Mesendoderm (in vitro differentiated cells): ENCODE measurements around the gene DRG2.
A peak's percentile ranks its signal among the peaks of the same experiment; 100 is the strongest.

Experiments used
- DNase-seq: peaks from one replicate; pipeline ENCODE4 v3.0.0; 2013
- H2AK5ac ChIP-seq: 2 replicates; pipeline ENCODE4 v1.6.1; 2013; ENCODE audit warnings: low read length, inconsistent platforms
- H2BK120ac ChIP-seq: 2 replicates; pipeline ENCODE4 v1.6.1; 2013; ENCODE audit warnings: low read depth, mild to moderate bottlenecking, low read length, moderate library complexity, mixed read lengths
- H2BK15ac ChIP-seq: replicated peaks from 2 replicates; pipeline ENCODE4 v1.6.1; 2013; ENCODE audit warnings: low read depth, mild to moderate bottlenecking, moderate library complexity
- H2BK5ac ChIP-seq: 2 replicates; pipeline ENCODE4 v1.6.1; 2013; ENCODE audit warnings: low read length, inconsistent platforms
- H3K18ac ChIP-seq: 2 replicates; pipeline ENCODE4 v1.6.1; 2013; ENCODE audit warnings: mild to moderate bottlenecking, low read length, mixed read lengths
- H3K23ac ChIP-seq: one replicate; pipeline ENCODE4 v1.6.1; 2013; ENCODE audit warnings: low read length
- H3K27ac ChIP-seq: 2 replicates; pipeline ENCODE4 v1.5.1; 2013; ENCODE audit warnings: low read depth, mild to moderate bottlenecking, inconsistent platforms, low read length, moderate library complexity
- H3K27me3 ChIP-seq: 2 replicates; pipeline ENCODE4 v1.6.1; 2013; ENCODE audit warnings: low read length, control low read depth, mild to moderate bottlenecking, inconsistent platforms; ENCODE audit not compliant: insufficient read depth, poor library complexity
- H3K36me3 ChIP-seq: 2 replicates; pipeline ENCODE4 v1.6.1; 2013; ENCODE audit warnings: low read length, inconsistent platforms; ENCODE audit not compliant: control insufficient read depth, insufficient read depth
- H3K4ac ChIP-seq: one replicate; pipeline ENCODE4 v1.6.1; 2013; ENCODE audit warnings: low read depth, mild to moderate bottlenecking, low read length, moderate library complexity
- H3K4me1 ChIP-seq: 2 replicates; pipeline ENCODE4 v1.6.1; 2013; ENCODE audit warnings: low read depth, low read length, inconsistent platforms; ENCODE audit not compliant: control insufficient read depth
- H3K4me2 ChIP-seq: 2 replicates; pipeline ENCODE4 v1.6.1; 2013; ENCODE audit warnings: low read length
- H3K4me3 ChIP-seq: 2 replicates; pipeline ENCODE4 v1.5.1; 2013; ENCODE audit warnings: mild to moderate bottlenecking, low read length
- H3K56ac ChIP-seq: one replicate; pipeline ENCODE4 v1.6.1; 2013; ENCODE audit warnings: low read length
- H3K79me1 ChIP-seq: 2 replicates; pipeline ENCODE4 v1.6.1; 2013; ENCODE audit warnings: low read length, inconsistent platforms
- H3K79me2 ChIP-seq: 2 replicates; pipeline ENCODE4 v1.6.1; 2013; ENCODE audit warnings: mild to moderate bottlenecking, low read length; ENCODE audit not compliant: control insufficient read depth, insufficient read depth
- H3K9ac ChIP-seq: 2 replicates; pipeline ENCODE4 v1.6.1; 2013; ENCODE audit warnings: low read length, inconsistent platforms
- H4K5ac ChIP-seq: one replicate; pipeline ENCODE4 v1.6.1; 2013; ENCODE audit warnings: low read length
- H4K8ac ChIP-seq: one replicate; pipeline ENCODE4 v1.6.1; 2013; ENCODE audit warnings: low read depth, mild to moderate bottlenecking, control low read depth, low read length, moderate library complexity
- WGBS: extraction: QIAGEN DNeasy Blood & Tissue Kit; methylation state at CpG from one replicate; pipeline ENCODE4 v1.1.7; 2013; ENCODE audit warnings: low lambda C conversion rate, missing lambda C conversion rate; ENCODE audit not compliant: insufficient coverage; ENCODE audit errors: extremely low coverage; 5-methylcytosine and 5-hydroxymethylcytosine counted together

The DRG2 gene

GRCh38 chr17:18148586-18148985 is 60.8 kb downstream of the DRG2 start:
- H3K27me3 ChIP-seq = no peaks in the 10 kb centered on the region
- no peak overlapping the region for H3K4ac ChIP-seq
- no peaks in the 10 kb centered on the region for H3K4me1 ChIP-seq
- no peak overlapping the region for H3K9ac ChIP-seq
- no peak overlapping the region for H2BK5ac ChIP-seq
- no peak overlapping the region for H3K4me2 ChIP-seq
- no peaks in the 10 kb centered on the region for H3K36me3 ChIP-seq
- no CpG with 5 or more reads among the region's 7 CpGs for WGBS
- no peak overlapping the region for H3K27ac ChIP-seq
- H3K4me3 ChIP-seq = no peak overlapping the region
- H3K18ac ChIP-seq = no peak overlapping the region
- no peak overlapping the region for H2BK15ac ChIP-seq
- no peak overlapping the region for H3K56ac ChIP-seq
- no peaks in the 10 kb centered on the region for H3K79me1 ChIP-seq
- H4K8ac ChIP-seq = no peak overlapping the region
- no peak for DNase-seq
- no peaks in the 10 kb centered on the region for H3K79me2 ChIP-seq
- no peak overlapping the region for H2BK120ac ChIP-seq
- no peak overlapping the region for H2AK5ac ChIP-seq
- H4K5ac ChIP-seq = no peak overlapping the region
- H3K23ac ChIP-seq = no peak overlapping the region

- no peaks in the 10 kb centered on the region for H3K79me2 ChIP-seq
- no peaks in the 10 kb centered on the region for H3K79me1 ChIP-seq
- no peak overlapping the region for H3K4ac ChIP-seq
- H2BK120ac ChIP-seq = no peak overlapping the region
- WGBS = no CpG with 5 or more reads among the region's 9 CpGs
- no peak overlapping the region for H4K5ac ChIP-seq
- H3K9ac ChIP-seq = no peak overlapping the region
- H3K36me3 ChIP-seq = no peaks in the 10 kb centered on the region
- H3K23ac ChIP-seq = no peak overlapping the region
- no peak overlapping the region for H2BK5ac ChIP-seq
- no peak overlapping the region for H3K4me3 ChIP-seq
- H3K4me1 ChIP-seq = no peaks in the 10 kb centered on the region
- no peak overlapping the region for H3K56ac ChIP-seq
- H3K27me3 ChIP-seq = no peaks in the 10 kb centered on the region
- no peak overlapping the region for H3K4me2 ChIP-seq
- H3K18ac ChIP-seq = no peak overlapping the region
- no peak overlapping the region for H3K27ac ChIP-seq
- H4K8ac ChIP-seq = no peak overlapping the region
- no peak overlapping the region for H2BK15ac ChIP-seq
- no peak overlapping the region for H2AK5ac ChIP-seq
- no peak for DNase-seq
These were observed 63.5 kb downstream of the DRG2 start for GRCh38 chr17:18151290-18151689.

GRCh38 chr17:18155179-18155578 is 67.4 kb downstream of the DRG2 start:
- H3K9ac ChIP-seq = no peak overlapping the region
- no peak for DNase-seq
- H2AK5ac ChIP-seq = no peak overlapping the region
- H3K36me3 ChIP-seq = no peaks in the 10 kb centered on the region
- WGBS = no CpG with 5 or more reads among the region's 14 CpGs
- no peak overlapping the region for H3K27ac ChIP-seq
- no peak overlapping the region for H2BK120ac ChIP-seq
- no peaks in the 10 kb centered on the region for H3K79me2 ChIP-seq
- H3K4me3 ChIP-seq = no peak overlapping the region
- H2BK15ac ChIP-seq = no peak overlapping the region
- no peak overlapping the region for H4K8ac ChIP-seq
- H3K27me3 ChIP-seq = no peaks in the 10 kb centered on the region
- no peak overlapping the region for H3K23ac ChIP-seq
- no peaks in the 10 kb centered on the region for H3K4me1 ChIP-seq
- no peak overlapping the region for H3K56ac ChIP-seq
- no peak overlapping the region for H4K5ac ChIP-seq
- no peak overlapping the region for H3K18ac ChIP-seq
- no peak overlapping the region for H3K4me2 ChIP-seq
- no peak overlapping the region for H3K4ac ChIP-seq
- H2BK5ac ChIP-seq = no peak overlapping the region
- H3K79me1 ChIP-seq = no peaks in the 10 kb centered on the region

DNA sequence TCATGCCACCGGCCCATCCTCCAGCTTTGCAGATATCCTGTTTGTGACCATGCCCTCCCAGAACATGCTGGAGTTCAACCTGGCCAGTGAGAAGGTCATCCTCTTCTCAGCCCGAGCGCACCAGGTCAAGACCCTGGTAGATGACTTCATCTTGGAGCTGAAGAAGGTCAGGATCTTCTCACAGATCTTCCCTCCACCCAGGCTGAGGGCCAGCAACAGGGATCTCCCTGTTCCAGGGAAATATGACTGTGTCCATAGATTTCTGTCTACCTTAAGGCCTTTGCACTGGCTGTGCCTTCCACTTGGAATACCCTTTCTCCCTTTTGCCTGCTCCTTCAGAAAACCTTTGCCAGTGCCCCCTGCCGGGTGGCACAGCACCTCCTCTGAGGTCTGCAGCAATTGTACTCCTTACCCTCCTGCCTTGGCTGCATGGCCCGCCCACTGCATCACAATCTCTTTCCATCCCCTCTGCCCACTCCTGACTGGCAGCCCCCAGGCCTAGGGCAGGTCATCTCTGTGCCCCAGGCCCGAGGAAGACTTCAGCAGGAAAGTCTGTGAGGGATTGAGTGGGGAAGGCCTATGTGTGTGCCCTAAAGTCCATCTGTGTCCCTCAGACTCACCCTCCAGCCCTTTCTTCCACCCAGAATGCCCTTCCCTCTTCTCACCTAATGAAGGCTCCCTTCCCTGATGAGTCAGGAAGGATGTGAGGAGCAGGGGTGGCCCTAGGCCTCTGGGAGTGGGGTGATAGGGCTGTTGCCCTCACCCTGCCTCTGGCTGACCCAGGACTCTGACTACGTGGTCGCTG is 68.6 kb downstream of the DRG2 start:
- Histone ChIP-seq H3K79me2 (no peaks in the 10 kb centered on the region), H3K4me1 (no peaks in the 10 kb centered on the region), H3K4ac (no peak overlapping the region), H3K79me1 (no peaks in the 10 kb centered on the region), H3K23ac (no peak overlapping the region), H3K36me3 (no peaks in the 10 kb centered on the region), H2BK5ac (no peak overlapping the region), H3K4me2 (no peak overlapping the region), H2BK15ac (no peak overlapping the region), H2BK120ac (no peak overlapping the region), H3K9ac (no peak overlapping the region), H4K5ac (no peak overlapping the region), H4K8ac (no peak overlapping the region), H3K27ac (no peak overlapping the region), H3K56ac (no peak overlapping the region), H3K18ac (no peak overlapping the region), H3K4me3 (no peak overlapping the region), H3K27me3 (no peaks in the 10 kb centered on the region), H2AK5ac (no peak overlapping the region)
- WGBS = no CpG with 5 or more reads among the region's 8 CpGs
- DNase-seq = no peak

- H3K4me1 ChIP-seq = no peaks in the 10 kb centered on the region
- no CpG with 5 or more reads among the region's 10 CpGs for WGBS
- no peak for DNase-seq
- no peak overlapping the region for H3K4ac ChIP-seq
- no peaks in the 10 kb centered on the region for H3K36me3 ChIP-seq
- no peak overlapping the region for H2BK5ac ChIP-seq
- H3K56ac ChIP-seq = peak overlapping the region; percentile 17
- no peaks in the 10 kb centered on the region for H3K27me3 ChIP-seq
- H2BK120ac ChIP-seq = no peak overlapping the region
- no peak overlapping the region for H3K23ac ChIP-seq
- H3K79me2 ChIP-seq = no peaks in the 10 kb centered on the region
- no peak overlapping the region for H3K18ac ChIP-seq
- H3K9ac ChIP-seq = no peak overlapping the region
- no peak overlapping the region for H3K4me2 ChIP-seq
- no peak overlapping the region for H2BK15ac ChIP-seq
- H2AK5ac ChIP-seq = no peak overlapping the region
- H3K4me3 ChIP-seq = no peak overlapping the region
- H4K8ac ChIP-seq = no peak overlapping the region
- H3K79me1 ChIP-seq = no peaks in the 10 kb centered on the region
- no peak overlapping the region for H4K5ac ChIP-seq
- no peak overlapping the region for H3K27ac ChIP-seq
These were observed 69.2 kb downstream of the DRG2 start for GRCh38 chr17:18156976-18157280.
